Epidermal melanocyte (primary cell): ENCODE data around the gene SEC16A.

Experiments
- DNase-seq: peaks from one replicate; pipeline ENCODE4 v3.0.0; 2011; ENCODE audit warnings: low spot score; ENCODE audit not compliant: insufficient read length

SEC16A gene

GRCh38 chr9:136482793-136483588 lies at the start of gene SEC16A:
Gene SEC16A (minus strand): TSS chr9:136483040. CDS start chr9:136477615, 5,425 bp downstream.
- peak; percentile 93 for DNase-seq

GRCh38 chr9:136531904-136532798 lies 49.3 kb upstream of the SEC16A start:
- no peak for DNase-seq

- no peak for DNase-seq
These were observed 48.5 kb upstream of the SEC16A start for GRCh38 chr9:136531186-136531903.

- no peak for DNase-seq
These were observed 47.7 kb upstream of the SEC16A start for GRCh38 chr9:136530461-136531089.

GRCh38 chr9:136529516-136530460 lies 46.9 kb upstream of the SEC16A start:
- no peak for DNase-seq

- no peak for DNase-seq
These were observed 46.0 kb upstream of the SEC16A start for GRCh38 chr9:136528716-136529341.

- no peak for DNase-seq
These were observed 45.2 kb upstream of the SEC16A start for GRCh38 chr9:136527721-136528710.

GRCh38 chr9:136527131-136527530 lies 44.3 kb upstream of the SEC16A start:
- DNase-seq: no peak

- DNase-seq: no peak
These were observed 43.8 kb upstream of the SEC16A start for GRCh38 chr9:136526625-136527066.

- peak; percentile 95 for DNase-seq
These were observed 43.1 kb upstream of the SEC16A start for GRCh38 chr9:136525841-136526499.

GRCh38 chr9:136525207-136525606 lies 42.4 kb upstream of the SEC16A start:
- DNase-seq: no peak

GRCh38 chr9:136522314-136523237 lies 39.7 kb upstream of the SEC16A start:
- no peak for DNase-seq

GRCh38 chr9:136521537-136521936 lies 38.7 kb upstream of the SEC16A start:
- no peak for DNase-seq

- DNase-seq: no peak
These were observed 37.3 kb upstream of the SEC16A start for GRCh38 chr9:136520053-136520540.

- no peak for DNase-seq
These were observed 36.6 kb upstream of the SEC16A start for GRCh38 chr9:136519263-136520052.

- no peak for DNase-seq
These were observed 35.8 kb upstream of the SEC16A start for GRCh38 chr9:136518623-136519022.
